GM21723 (cell line): Measurements from ENCODE around the gene SKA2.
"Not testable (repeated sequence)": the region's sequence is repeated elsewhere in the genome, so short reads cannot be mapped to it uniquely, and the experiment has no call there.

Experiments
- ATAC-seq: cut with Tn5 transposase; IDR thresholded peaks from one replicate; pipeline ENCODE4 v1.9.1; 2021; ENCODE audit warnings: mild to moderate bottlenecking, moderate library complexity; ENCODE audit not compliant: unreplicated experiment

The SKA2 gene, protein sequence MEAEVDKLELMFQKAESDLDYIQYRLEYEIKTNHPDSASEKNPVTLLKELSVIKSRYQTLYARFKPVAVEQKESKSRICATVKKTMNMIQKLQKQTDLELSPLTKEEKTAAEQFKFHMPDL

DNA sequence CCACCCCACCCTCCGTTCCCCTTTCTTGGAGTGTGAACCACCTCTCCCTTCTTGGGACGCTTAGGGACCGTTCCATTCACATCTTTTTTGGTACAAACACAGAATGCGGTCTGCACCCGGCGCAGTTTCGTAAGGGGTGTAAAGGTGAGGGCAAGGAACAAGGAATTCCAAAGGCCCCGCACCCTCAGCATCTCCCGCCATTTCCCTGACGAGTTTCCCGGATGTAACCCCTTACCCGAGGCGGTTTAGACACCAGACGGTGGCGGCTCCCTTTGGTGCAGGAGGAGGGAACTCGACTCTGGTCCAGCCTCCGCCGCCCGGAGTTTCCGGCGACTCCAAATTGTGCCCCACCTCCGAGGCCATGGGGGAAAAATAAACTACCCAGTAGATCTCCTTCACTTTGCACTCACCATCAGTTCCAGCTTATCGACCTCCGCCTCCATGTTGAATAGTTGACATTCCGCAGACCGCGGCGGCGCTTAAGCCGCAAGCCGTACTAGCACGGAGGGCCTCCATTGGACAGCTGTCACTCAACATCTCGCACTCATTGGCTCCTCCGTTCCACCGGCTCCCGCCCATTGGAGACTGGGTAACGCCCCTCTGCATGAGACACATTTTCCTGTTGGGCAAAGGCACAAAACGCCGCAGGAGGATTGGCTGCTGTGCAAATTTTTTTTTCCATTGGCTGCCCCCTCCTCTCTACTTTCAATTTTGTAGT is at the start of gene SKA2:
TSS of gene SKA2 (minus strand) at position 466 of the 718 bp plus-strand sequence. CDS start at position 443, 23 bp downstream.
- ATAC-seq, result peak; percentile 84

DNA sequence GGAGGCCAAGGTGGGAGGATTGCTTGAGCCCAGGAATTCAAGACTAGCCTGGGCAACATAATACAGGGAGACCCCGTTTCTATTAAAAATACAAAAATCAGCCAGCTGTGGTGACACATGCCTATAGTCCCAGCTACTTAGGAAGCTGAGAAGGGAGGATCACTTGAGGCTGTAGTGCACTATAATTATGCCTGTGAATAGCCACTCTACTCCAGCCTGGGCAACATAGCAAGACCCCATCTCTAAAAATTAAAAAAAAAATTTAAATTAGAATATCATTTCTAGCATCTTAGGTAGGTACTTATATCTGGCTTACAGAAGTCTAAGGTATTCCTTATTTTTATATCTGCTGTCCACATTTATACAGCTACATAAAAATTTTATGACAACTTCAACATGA is 47.3 kb upstream of the SKA2 start:
- no peak for ATAC-seq

DNA sequence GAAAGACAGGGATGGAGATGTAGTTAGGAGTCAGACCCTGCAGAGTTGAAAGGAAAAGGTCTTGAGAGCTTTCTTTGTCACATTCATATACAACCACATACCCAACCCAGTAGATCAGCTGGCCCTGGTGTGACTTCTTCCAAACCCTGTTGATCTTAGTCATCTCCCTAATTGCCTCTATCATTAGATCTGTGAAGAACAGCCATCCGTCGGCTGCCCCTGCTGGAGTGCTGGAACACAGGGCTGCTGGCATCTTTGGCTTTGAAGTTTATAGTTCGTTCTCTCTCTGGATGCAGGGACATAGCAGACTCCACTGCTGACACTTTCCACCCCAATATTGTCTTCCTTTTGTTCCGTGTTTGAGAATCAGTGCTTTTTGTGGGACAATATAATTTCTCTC is 44.4 kb upstream of the SKA2 start:
- ATAC-seq, result no peak

DNA sequence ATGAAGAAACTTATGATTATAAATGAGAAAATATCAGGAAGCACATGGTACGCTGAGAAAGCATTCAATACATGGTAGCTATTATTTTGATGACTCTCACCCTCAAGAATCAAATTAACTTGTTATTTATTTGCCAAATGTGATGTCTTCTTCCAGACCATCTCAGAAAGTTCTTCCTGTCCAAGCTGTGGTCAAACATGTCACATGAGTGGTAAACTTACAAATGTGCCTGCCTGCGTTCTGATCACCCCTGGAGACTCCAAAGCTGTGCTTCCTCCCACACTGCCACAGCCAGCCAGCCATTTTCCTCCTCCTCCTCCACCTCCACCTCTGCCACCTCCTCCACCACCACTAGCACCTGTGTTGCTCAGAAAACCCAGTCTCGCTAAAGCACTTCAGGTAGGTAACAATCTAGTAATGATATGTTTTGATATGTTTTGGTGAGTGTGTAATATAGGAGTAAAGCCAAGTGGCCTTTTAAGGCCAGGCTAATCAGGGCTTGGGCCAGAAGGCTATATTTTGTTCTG is 38.4 kb upstream of the SKA2 start:
- ATAC-seq, result no peak

DNA sequence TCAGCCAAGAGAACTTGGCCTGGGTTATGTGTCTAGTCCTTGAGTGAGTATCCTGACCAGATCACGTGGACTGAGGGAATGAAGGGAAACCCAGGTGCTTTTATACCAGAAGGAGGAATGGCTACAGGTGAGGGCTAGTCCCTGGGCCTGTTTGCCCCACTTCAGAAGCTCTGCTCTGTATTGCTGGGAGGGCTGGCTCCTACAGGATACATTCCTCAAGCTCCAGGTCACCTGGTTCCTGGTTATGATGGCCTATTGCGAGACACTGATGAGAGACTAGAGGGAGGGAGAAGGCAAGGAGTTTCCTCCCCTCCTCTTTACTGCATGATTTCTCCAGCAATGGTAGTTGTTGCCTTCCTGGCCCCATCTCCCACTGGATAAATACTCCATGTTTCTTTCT is 35.8 kb upstream of the SKA2 start:
- ATAC-seq, result no peak

DNA sequence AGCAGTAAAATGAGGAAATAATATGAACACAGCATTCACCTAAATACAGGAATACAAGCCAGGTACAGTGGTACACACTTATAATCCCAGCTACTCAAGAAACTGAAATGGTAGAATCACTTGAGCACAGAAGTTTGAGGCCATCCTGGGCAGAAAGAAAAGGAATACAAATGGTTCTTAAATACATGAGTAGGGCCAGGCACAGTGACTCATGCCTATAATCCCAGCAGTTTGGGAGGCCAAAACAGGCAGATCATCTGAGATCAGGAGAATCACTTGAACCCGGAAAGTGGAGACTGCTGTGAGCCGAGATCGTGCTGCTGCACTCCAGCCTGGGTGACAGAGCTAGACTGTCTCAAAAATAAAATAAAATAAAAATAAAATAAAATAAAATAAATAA is 31.9 kb upstream of the SKA2 start:
- no peak for ATAC-seq

DNA sequence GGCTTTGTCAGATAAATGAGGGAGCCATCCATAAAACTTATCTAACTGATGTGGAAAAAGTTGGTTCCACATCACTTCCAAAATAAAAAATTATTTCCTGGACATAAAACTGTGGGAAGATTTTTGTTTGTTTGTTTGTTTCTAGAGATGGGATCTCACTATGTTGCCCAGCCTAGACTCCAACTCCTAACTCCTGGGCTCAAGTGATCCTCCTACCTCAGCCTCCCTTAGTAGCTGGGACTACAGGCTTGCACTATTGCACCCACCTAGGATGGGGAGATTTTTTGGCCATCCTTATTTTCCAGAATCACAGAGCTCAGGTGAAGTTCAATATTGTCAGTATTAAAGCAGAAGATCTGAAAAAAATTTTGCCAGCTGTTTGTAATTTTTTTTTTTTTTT is 31.0 kb upstream of the SKA2 start:
- ATAC-seq, result no peak

DNA sequence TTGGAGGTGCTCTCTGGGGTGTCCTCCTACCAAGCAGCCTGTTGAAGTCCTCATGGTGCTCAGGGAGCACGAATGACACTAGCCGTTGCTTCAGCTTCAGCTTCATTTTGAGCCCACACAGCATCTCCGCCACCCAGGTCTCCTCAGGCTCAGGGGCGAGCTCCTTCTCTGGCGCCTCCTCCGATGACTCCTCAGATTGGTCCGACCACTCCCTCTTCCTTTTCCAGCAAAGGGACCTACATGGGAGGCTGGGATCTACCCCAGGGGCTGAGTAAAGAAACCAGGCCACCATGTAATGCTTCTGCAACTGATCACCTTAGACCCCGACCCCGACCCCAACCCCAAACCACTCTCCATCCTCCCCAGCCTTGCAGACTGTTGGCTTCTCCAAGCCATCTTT is 26.5 kb upstream of the SKA2 start:
- no peak for ATAC-seq

DNA sequence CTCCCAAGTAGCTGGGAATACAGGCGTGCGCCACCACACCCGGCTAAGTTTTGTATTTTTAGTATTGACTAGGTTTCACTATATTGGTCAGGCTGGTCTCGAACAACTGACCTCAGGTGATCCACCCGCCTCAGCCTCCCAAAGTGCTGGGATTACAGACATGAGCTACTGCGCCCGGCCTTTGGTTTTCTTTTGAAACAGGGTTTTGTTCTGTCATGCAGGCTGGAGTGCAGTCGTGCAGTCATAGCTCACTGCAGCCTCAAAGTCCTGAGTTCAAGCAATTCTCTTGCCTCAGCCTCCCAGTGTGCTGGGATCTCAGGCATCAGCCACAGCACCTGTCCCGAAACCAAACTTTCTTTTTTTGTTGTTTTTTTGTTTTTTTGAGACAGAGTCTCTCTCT is 25.6 kb upstream of the SKA2 start:
- ATAC-seq, result no peak

DNA sequence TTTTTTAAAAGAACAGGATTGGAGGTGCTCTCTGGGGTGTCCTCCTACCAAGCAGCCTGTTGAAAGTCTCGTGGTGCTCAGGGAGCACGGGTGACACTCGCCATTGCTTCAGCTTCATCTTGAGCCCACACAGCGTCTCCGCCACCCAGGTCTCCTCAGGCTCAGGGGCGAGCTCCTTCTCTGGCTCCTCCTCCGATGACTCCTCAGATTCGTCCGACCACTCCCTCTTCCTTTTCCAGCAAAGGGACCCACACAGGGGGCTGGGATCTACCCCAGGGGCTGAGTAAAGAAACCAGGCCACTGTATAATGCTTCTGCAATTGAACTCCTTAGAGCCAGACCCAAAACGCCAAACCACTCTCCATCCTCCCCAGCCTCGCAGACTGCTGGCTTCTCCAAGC is 24.6 kb upstream of the SKA2 start:
- ATAC-seq, result not testable (repeated sequence)

DNA sequence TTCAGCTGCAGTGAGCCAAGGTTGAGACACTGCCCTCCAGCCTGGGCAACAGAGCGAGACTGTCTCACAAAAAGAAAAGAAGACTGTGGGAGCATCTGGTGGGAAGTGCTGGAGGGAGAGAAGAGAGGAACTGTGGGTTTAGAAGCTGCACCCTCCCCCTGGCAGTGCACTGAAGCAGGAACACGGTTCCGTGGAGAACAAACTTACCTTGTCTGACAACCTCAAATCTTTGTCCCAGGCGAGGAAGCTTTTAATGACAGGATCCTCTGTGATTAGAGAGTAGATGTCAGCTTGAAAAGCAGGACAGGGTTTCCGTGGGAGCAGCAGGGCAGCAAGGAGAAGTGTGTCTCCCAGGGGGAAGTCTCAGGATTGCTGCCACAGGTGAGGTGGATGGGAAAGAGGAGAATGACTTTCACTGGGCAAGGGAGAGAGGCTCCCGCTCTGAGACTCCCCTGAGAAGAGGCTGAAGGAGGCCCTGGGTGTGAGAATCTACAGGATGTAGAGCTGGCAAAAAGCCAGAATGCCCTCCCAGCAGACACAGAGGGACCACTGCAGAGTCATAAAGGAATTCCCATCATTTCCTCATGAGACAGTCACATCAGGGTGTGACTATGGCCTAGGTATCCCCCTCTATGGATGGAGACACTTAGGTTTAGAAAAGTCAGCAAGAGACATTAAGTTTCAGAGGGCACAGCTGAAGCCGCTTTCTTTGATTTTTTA is 23.4 kb upstream of the SKA2 start:
- no peak for ATAC-seq

DNA sequence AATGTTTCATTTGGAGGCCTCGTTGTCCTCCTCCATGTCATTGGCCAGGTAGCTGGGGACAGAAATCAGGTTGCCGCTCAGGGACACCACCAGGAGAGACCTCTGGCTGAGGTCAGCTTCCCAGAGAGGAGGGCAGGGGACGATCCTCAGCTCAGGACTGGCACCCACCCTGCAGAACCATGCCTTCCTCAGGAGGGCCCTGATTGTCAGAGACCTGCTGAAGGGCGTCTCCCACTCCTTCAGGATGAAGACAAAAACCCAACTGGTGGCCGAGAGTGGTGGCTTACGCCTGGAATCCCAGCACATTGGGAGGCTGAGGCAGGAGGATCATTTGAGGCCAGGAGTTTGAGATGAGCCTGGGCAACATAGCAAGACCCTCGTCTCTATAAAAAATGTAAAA is 20.1 kb upstream of the SKA2 start:
- no peak for ATAC-seq

DNA sequence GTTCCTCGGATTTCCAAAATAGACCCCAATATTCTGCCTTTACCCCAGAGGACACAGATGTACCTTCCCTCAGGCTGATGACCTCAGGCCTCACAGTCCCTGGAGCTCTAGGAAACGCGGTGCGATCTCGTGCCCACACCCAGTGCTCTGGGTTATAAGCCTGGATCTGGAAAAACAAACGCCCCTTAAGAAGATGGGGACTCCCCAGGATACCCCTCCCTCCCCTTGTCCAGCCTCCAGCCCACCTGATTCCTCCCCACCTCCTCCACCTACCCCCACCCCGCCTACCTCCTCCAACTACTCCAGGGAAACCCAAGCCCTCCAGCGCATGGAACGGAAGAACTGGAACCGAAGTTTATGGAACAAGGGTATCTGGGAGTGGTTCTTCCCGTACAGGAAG is 19.7 kb upstream of the SKA2 start:
- no peak for ATAC-seq

DNA sequence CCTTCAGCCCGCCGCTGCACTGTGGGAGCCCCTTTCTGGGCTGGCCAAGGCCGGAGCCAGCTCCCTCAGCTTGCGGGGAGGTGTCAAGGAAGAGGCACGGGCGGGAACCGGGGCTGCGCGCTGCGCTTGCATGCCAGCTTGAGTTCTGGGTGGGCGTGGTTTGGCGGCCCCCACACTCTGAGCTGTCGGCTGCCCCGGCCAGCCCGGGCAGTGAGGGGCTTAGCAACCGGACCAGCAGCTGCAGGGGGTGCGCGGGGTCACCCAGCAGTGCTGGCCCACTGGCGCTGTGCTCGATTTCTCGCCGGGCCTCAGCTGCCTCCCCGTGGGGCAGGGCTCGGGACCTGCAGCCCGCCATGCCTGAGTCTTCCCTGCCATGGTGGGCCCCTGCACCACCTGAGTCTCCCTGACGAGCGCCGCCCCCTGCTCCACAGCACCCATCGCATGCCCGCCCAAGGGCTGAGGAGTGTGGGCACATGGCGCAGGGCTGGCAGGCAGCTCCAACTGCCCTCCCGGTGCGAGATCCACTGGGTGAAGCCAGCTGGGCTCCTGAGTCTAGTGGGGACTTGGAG is 17.5 kb upstream of the SKA2 start:
- ATAC-seq, result no peak

DNA sequence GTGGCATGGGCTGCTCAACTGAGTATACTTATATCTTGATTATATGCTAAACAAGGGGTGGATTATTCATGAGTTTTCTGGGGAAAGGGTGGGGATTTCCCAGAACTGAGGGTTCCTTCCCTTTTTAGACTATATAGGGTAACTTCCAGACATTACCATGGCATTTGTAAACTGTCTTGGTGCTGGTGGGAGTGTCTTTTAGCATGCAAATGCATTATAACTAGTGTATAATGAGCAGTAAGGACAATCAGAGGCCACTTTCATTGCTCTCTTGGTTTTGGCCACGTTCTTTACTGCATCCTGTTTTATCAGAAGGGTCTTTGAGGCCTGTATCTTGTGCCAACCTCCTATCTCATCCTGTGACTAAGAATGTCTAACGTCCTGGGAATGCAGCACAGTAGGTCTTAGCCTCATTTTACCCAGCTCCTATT is 12.6 kb upstream of the SKA2 start:
- no peak for ATAC-seq

DNA sequence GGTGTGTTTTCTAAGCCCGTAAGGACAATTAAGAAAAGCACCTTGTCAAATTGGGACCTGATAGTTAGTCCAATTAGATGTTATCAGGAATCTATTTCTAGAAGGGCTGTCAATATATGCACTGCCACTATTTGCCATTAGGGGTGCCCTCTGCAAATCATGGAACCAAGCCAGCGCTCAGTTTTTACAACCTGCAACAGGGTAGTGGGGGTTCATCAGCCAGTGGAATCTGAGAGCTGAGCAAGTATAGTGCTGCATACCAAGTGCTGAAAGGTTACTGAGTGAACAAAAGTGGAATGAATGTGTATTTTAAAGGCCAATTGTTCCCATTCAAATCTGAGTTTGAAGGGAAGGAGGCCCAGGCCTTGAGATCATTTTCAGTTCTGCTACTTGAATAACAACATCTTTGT is 11.0 kb upstream of the SKA2 start:
- ATAC-seq, result no peak

DNA sequence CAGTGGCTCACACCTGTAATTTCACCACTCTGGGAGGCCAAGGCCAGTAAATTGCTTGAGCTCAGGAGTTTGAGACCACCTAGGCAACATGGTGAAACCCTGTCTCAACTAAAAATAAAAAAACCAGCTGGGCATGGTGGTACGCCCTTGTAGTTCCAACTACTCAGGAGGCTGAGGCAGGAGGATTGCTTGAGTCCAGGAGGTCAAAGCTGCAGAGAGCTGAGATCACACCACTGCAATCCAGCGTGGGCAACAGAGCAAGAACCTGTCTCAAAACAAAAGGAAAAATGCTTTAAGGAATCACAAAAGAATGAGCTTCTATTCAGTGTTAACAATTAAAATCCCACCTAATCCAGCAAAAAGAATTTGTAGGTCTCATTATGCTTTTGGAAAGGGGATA is 6.5 kb upstream of the SKA2 start:
- no peak for ATAC-seq

DNA sequence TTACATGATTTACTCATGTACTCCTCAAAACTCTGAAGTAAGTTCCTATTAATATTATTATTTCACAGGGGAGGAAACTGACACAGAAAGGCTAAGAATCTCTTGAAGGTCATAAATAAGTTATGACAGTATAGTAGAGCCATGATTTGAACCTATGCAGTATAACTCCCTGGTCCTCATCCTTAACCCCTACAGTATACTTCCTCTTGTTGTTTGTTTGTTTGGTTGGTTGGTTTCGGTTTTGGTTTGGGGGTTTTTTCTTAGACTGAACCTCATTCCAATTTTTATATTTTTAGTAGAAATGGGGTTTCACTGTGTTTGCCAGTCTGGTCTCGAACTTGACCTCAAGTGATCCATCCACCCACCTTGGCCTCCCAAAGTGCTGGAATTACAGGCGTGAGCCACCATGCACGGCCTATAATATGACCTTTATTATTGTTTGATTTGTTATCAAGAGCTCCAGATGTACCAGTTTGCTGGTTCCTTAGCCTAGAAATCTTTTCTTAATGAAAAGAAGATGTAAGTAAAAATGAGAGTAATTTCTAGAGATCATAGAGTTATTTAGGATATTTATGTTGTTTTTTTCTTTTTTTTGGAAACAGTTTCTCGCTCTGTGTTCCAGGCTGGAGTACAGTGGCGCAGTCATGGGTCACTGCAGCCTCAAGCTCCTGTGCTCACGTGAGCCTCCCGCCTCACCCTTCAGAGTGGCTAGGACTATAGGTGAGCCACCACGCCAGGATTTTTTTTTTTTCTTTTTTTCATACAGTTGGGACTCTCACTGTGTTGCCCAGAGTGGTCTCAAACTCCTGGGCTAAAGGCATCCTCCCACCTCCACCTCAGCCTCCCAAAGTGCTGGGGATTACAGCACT is 5.4 kb upstream of the SKA2 start:
- no peak for ATAC-seq

DNA sequence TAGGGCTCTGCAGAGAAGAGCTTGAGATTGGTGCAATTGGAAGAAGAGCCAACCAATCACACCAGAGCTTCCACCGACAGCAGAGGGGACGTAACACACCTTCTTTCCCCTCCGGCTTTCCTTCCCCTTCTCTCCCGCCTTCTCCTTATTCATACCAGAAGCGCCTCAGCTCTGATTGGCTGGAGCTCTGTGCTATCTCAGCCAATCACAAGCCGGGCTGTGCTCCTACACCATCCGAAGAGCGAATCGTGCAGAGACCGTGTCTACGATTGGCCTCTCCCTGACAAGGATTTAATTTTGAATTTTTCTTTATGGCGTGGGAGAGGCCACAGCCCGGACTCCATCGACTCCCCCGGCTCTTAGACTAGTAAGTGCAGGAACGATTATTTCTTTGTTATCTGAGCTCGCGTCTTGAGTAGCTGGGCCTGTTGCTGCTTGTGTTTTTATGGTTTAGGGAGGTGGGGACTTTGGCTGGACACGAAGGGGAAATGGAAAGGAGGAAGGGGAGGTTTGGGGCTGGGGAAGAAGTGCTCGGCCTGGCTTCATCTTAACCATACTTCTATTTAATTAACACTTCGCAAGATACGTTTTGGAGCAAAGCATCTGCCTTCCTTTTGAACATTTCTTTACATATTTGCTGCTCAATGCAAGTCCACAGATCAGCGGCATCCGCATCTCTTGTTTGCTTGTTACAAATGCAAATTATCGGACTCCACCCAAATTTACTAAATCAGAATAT is 622 bp upstream of the SKA2 start, which contains the start of gene PRR11:
TSS of gene PRR11 (plus strand) at position 308 of the 739 bp plus-strand sequence. CDS start 14,007 bp downstream, outside the sequence.
- ATAC-seq, result peak; percentile 82

DNA sequence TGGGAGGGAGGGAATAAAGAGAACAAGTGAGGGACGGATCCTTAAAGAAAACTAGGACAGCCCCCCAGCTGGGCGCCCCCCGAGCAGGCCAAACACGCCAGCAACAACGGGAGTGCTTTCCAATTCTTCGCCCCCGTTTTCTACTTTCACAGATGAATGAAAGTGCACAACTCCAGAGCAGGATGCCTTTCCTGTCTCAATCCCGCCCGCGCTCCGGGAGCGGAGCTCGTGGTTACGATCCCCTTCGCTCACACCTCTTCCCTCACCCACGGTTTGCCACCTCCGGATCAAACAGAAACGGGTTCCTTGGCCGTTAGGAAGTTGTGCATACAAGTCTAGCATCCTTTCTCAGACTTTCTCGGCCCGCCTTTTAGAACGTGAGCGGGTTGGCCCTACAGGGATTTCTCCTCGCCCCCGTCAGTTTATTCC is 680 bp downstream of the SKA2 start:
- ATAC-seq, result no peak
